ENCODE data around the gene UVSSA.

DNA sequence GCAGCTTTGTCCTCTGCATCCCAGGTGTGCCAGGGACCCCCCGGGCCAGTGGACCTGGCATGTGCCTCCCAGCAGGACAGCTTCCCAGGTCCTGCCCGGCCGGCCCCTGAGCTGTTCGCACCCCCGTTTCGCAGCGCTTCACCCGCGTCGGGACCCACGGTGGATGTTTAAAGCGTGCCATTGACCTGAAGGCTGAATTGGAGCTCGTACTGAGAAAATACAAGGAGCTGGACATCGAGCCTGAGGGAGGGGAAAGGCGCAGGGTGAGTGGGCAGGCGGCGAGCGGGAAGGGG lies 7.9 kb downstream of the UVSSA start:
- TF ChIP-seq POLR2A (IDR thresholded peaks at IDR 0.05) (no peak), POLR2AphosphoS5 (IDR thresholded peaks at IDR 0.05) (no peak), EP300 (IDR thresholded peaks at IDR 0.05) (no peak)
- TF ChIP-seq, protein P1, sequence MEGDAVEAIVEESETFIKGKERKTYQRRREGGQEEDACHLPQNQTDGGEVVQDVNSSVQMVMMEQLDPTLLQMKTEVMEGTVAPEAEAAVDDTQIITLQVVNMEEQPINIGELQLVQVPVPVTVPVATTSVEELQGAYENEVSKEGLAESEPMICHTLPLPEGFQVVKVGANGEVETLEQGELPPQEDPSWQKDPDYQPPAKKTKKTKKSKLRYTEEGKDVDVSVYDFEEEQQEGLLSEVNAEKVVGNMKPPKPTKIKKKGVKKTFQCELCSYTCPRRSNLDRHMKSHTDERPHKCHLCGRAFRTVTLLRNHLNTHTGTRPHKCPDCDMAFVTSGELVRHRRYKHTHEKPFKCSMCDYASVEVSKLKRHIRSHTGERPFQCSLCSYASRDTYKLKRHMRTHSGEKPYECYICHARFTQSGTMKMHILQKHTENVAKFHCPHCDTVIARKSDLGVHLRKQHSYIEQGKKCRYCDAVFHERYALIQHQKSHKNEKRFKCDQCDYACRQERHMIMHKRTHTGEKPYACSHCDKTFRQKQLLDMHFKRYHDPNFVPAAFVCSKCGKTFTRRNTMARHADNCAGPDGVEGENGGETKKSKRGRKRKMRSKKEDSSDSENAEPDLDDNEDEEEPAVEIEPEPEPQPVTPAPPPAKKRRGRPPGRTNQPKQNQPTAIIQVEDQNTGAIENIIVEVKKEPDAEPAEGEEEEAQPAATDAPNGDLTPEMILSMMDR (IDR thresholded peaks at IDR 0.05), result no peak

Data from stomach (tissue), 4 donors.